Measurements from ENCODE around the gene ADD2. TPM values are rescaled to one million over a fixed set of nuclear protein-coding genes. Genes with fewer than 3 reads are reported as not detected.

The ADD2 gene
- total RNA-seq, 2 experiments from 2014 or later = 26.9 to 31.5 TPM

GRCh38 chr2:70709275-70710037 lies 58.5 kb downstream of the ADD2 start:
- peak; percentile 40 for ATAC-seq
- no peak overlapping the region for H3K27ac Mint-ChIP-seq
- H3K4me3 Mint-ChIP-seq = no peak overlapping the region
- H3K27me3 Mint-ChIP-seq = no peaks in the 10 kb centered on the region
- ChIA-PET CTCF (interaction anchor here (1.6 kb wide), 1 partner anchor 53 kb away, joined by 5 read pairs; no protein-coding TSS in a partner anchor), POLR2A (no interaction called here)
- DNase-seq = no peak
- peaks cover 10% of the 10 kb centered on the region for H3K4me1 Mint-ChIP-seq
- intact Hi-C loops (cut with DNase I, micrococcal nuclease) = no loop called here
- H3K9me3 Mint-ChIP-seq (ENCODE audit: low read depth) = no peaks in the 10 kb centered on the region
- H3K36me3 Mint-ChIP-seq (ENCODE audit: low read depth) = no peaks in the 10 kb centered on the region

GRCh38 chr2:70708376-70709199 lies 59.4 kb downstream of the ADD2 start:
- intact Hi-C loops (cut with DNase I, micrococcal nuclease) = no loop called here
- Mint-ChIP-seq H3K9me3 (ENCODE audit: low read depth) (no peaks in the 10 kb centered on the region), H3K4me3 (no peak overlapping the region), H3K36me3 (ENCODE audit: low read depth) (no peaks in the 10 kb centered on the region), H3K27me3 (no peaks in the 10 kb centered on the region), H3K4me1 (peaks cover 10% of the 10 kb centered on the region), H3K27ac (no peak overlapping the region)
- peak; percentile 80 for ATAC-seq
- DNase-seq = peak; percentile 23
- ChIA-PET POLR2A (no interaction called here), CTCF (interaction anchor here (0.6 to 1.6 kb wide), 3 partner anchors 52 to 232 kb away, joined by 3 to 5 read pairs (median 3); no protein-coding TSS in a partner anchor)

- DNase-seq (no peak), ATAC-seq (no peak)
- CTCF ChIA-PET = interaction anchor here (0.6 to 0.9 kb wide), 3 partner anchors 20 to 231 kb away, joined by 3 read pairs; no protein-coding TSS in a partner anchor
- H3K4me3 Mint-ChIP-seq = no peak overlapping the region
- no peak overlapping the region for H3K27ac Mint-ChIP-seq
- H3K36me3 Mint-ChIP-seq (ENCODE audit: low read depth) = no peaks in the 10 kb centered on the region
- H3K4me1 Mint-ChIP-seq = peaks cover 10% of the 10 kb centered on the region
- intact Hi-C loops (cut with DNase I, micrococcal nuclease) = no loop called here
- no peaks in the 10 kb centered on the region for H3K27me3 Mint-ChIP-seq
- POLR2A ChIA-PET = no interaction called here
- no peaks in the 10 kb centered on the region for H3K9me3 Mint-ChIP-seq (ENCODE audit: low read depth)
These were observed 60.3 kb downstream of the ADD2 start for GRCh38 chr2:70707706-70708105.

GRCh38 chr2:70706026-70706795 lies 61.8 kb downstream of the ADD2 start:
- Mint-ChIP-seq H3K27ac (no peak overlapping the region), H3K9me3 (ENCODE audit: low read depth) (no peaks in the 10 kb centered on the region), H3K36me3 (ENCODE audit: low read depth) (no peaks in the 10 kb centered on the region), H3K4me3 (no peak overlapping the region), H3K27me3 (no peaks in the 10 kb centered on the region), H3K4me1 (peaks cover 10% of the 10 kb centered on the region)
- ATAC-seq (no peak), DNase-seq (no peak)
- POLR2A ChIA-PET = no interaction called here
- intact Hi-C loops (cut with DNase I, micrococcal nuclease) = no loop called here
- CTCF ChIA-PET = interaction anchor here (0.7 kb wide), 1 partner anchor 1254 kb away, joined by 3 read pairs; no protein-coding TSS in a partner anchor

- H3K27ac Mint-ChIP-seq = no peak overlapping the region
- ATAC-seq (no peak), DNase-seq (no peak)
- intact Hi-C loops (cut with DNase I, micrococcal nuclease) = no loop called here
- H3K27me3 Mint-ChIP-seq = no peaks in the 10 kb centered on the region
- POLR2A ChIA-PET = no interaction called here
- CTCF ChIA-PET = interaction anchor here (0.5 to 0.7 kb wide), 3 partner anchors 17 to 1254 kb away, joined by 3 to 4 read pairs (median 3); no protein-coding TSS in a partner anchor
- H3K4me1 Mint-ChIP-seq = peaks cover 10% of the 10 kb centered on the region
- H3K36me3 Mint-ChIP-seq (ENCODE audit: low read depth) = no peaks in the 10 kb centered on the region
- no peaks in the 10 kb centered on the region for H3K9me3 Mint-ChIP-seq (ENCODE audit: low read depth)
- H3K4me3 Mint-ChIP-seq = no peak overlapping the region
These were observed 62.7 kb downstream of the ADD2 start for GRCh38 chr2:70705160-70705850.

- no peaks in the 10 kb centered on the region for H3K9me3 Mint-ChIP-seq (ENCODE audit: low read depth)
- H3K4me3 Mint-ChIP-seq = no peak overlapping the region
- DNase-seq (no peak), ATAC-seq (no peak)
- no peaks in the 10 kb centered on the region for H3K27me3 Mint-ChIP-seq
- H3K4me1 Mint-ChIP-seq = peaks cover 6% of the 10 kb centered on the region
- CTCF ChIA-PET = no interaction called here
- H3K27ac Mint-ChIP-seq = no peak overlapping the region
- POLR2A ChIA-PET = no interaction called here
- intact Hi-C loops (cut with DNase I, micrococcal nuclease) = no loop called here
- H3K36me3 Mint-ChIP-seq (ENCODE audit: low read depth) = no peaks in the 10 kb centered on the region
These were observed 64.0 kb downstream of the ADD2 start for GRCh38 chr2:70703900-70704549.

GRCh38 chr2:70702711-70703395 lies 65.1 kb downstream of the ADD2 start:
- Mint-ChIP-seq H3K27me3 (no peaks in the 10 kb centered on the region), H3K36me3 (ENCODE audit: low read depth) (no peaks in the 10 kb centered on the region), H3K27ac (no peak overlapping the region), H3K9me3 (ENCODE audit: low read depth) (no peaks in the 10 kb centered on the region), H3K4me1 (no peaks in the 10 kb centered on the region), H3K4me3 (no peak overlapping the region)
- no peak for DNase-seq
- POLR2A ChIA-PET = no interaction called here
- intact Hi-C loops (cut with DNase I, micrococcal nuclease) = no loop called here
- CTCF ChIA-PET = no interaction called here
- no peak for ATAC-seq

- CTCF ChIA-PET = no interaction called here
These were observed 69.2 kb downstream of the ADD2 start for GRCh38 chr2:70698847-70699246.

GRCh38 chr2:70697603-70698383 lies 70.2 kb downstream of the ADD2 start:
- Mint-ChIP-seq H3K9me3 (ENCODE audit: low read depth) (no peaks in the 10 kb centered on the region), H3K4me1 (no peaks in the 10 kb centered on the region), H3K36me3 (ENCODE audit: low read depth) (no peaks in the 10 kb centered on the region), H3K27ac (no peak overlapping the region), H3K27me3 (peaks cover 2% of the 10 kb centered on the region), H3K4me3 (no peak overlapping the region)
- DNase-seq = no peak
- ChIA-PET CTCF (no interaction called here), POLR2A (no interaction called here)
- intact Hi-C loops (cut with DNase I, micrococcal nuclease) = no loop called here
- no peak for ATAC-seq

More at GRCh38 chr2:70698847-70699246, 69.2 kb downstream of the ADD2 start:
- Mint-ChIP-seq H3K27me3 (peaks cover 2% of the 10 kb centered on the region), H3K27ac (no peak overlapping the region), H3K4me1 (no peaks in the 10 kb centered on the region), H3K9me3 (ENCODE audit: low read depth) (no peaks in the 10 kb centered on the region), H3K36me3 (ENCODE audit: low read depth) (no peaks in the 10 kb centered on the region), H3K4me3 (no peak overlapping the region)
- POLR2A ChIA-PET = no interaction called here
- no peak for DNase-seq
- intact Hi-C loops (cut with DNase I, micrococcal nuclease) = no loop called here
- no peak for ATAC-seq

GRCh38 chr2:70696142-70696541 lies 71.9 kb downstream of the ADD2 start:
- ATAC-seq = no peak
- CTCF ChIA-PET = interaction anchor here (0.5 kb wide), 1 partner anchor 24 kb away, joined by 3 read pairs; no protein-coding TSS in a partner anchor

More at GRCh38 chr2:70696142-70696541, 71.9 kb downstream of the ADD2 start:
- POLR2A ChIA-PET = no interaction called here
- no peak overlapping the region for H3K4me3 Mint-ChIP-seq
- H3K4me1 Mint-ChIP-seq = no peaks in the 10 kb centered on the region
- DNase-seq = no peak
- peaks cover 2% of the 10 kb centered on the region for H3K27me3 Mint-ChIP-seq
- H3K9me3 Mint-ChIP-seq (ENCODE audit: low read depth) = no peaks in the 10 kb centered on the region
- H3K27ac Mint-ChIP-seq = no peak overlapping the region
- intact Hi-C loops (cut with DNase I, micrococcal nuclease) = no loop called here
- no peaks in the 10 kb centered on the region for H3K36me3 Mint-ChIP-seq (ENCODE audit: low read depth)

Data from activated CD4-positive, alpha-beta T cell treated with anti-CD3 and anti-CD28 coated beads for 36 hours (primary cell).